ENCODE data around the gene EYS.

DNA sequence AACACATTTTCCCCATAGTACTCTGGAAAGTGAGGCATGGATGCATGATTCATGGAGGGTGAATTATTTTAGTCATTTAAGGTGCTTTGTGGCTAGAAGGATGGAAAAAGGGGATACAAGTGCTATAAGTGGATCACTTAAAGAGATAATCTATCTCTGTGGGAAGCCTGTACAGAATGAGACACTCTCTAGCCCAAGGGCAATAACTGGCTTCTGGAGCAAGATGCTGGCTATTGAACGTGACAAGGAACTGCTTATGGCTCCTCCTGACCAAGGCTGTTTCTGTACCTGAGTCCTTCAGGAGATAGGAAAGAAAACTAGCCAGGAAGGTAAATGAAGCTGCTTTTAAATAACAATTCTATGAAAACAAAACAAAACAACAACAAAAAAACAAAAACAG is 590.7 kb downstream of the EYS start:
- no peak for TF ChIP-seq ZFX (IDR thresholded peaks at IDR 0.05)
- no peak for TF ChIP-seq CTCF (conservative IDR thresholded peaks at IDR 0.05)

Measured in C4-2B (cell line).